Type B pancreatic cell (in vitro differentiated cells): ENCODE results near the gene DDX23. TPM values are rescaled to one million over a fixed set of nuclear protein-coding genes. Genes with fewer than 3 reads are reported as not detected.
"Not testable (repeated sequence)": the region's sequence is repeated elsewhere in the genome, so short reads cannot be mapped to it uniquely, and the experiment has no call there.

Experiments used
- DNase-seq: peaks from one replicate; pipeline ENCODE4 v3.0.0; 2021; ENCODE audit warnings: mixed read lengths; ENCODE audit not compliant: unreplicated experiment; ENCODE audit errors: extremely low spot score
- H3K27ac Mint-ChIP-seq: 2 replicates; pipeline ENCODE4 v1.8.0; 2021; ENCODE audit warnings: mild to moderate bottlenecking, mixed read lengths
- H3K27me3 Mint-ChIP-seq: 2 replicates; pipeline ENCODE4 v1.8.0; 2021; ENCODE audit warnings: mixed read lengths
- H3K36me3 Mint-ChIP-seq: 2 replicates; pipeline ENCODE4 v1.8.0; 2021; ENCODE audit warnings: mixed read lengths
- H3K4me1 Mint-ChIP-seq: one replicate; pipeline ENCODE4 v1.8.0; 2021; ENCODE audit warnings: mixed read lengths; ENCODE audit not compliant: unreplicated experiment
- H3K4me3 Mint-ChIP-seq: 2 replicates; pipeline ENCODE4 v1.8.0; 2021; ENCODE audit warnings: mild to moderate bottlenecking, mixed read lengths
- H3K9me3 Mint-ChIP-seq: 2 replicates; pipeline ENCODE4 v1.8.0; 2021; ENCODE audit warnings: mixed read lengths
- CTCF ChIP-seq: fragments of 200-600 bp; sonication (generic); conservative IDR thresholded peaks from 2 replicates; pipeline ENCODE4 v1.5.0; 2021; ENCODE audit warnings: antibody characterized with exemption, mild to moderate bottlenecking
- total RNA-seq: library from RNA; stranded (reverse); gene quantifications from 2 replicates; pipeline ENCODE4 v1.2.1, GENCODE V29; 2021; ENCODE audit warnings: low replicate concordance

DDX23 gene
- total RNA-seq, 1 donor from 2014 or later: 104 TPM

DNA sequence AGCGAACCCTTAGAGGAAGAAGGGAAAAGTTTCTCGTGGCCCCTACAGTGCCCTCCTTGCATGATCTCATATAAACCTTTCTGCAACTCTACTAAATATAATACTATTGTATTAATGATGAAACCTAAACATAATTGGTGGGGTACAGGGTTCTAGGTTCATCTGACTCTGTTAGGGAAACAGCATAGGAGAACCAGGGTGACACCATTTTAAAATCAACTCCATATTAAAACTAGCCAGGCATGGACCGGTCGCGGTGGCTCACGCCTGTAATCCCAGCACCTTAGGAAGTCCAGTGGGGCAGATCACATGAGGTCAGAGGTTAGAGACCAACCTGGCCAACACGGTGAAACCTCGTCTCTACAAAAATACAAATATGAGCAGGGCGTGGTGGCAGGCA is 28.7 kb upstream of the DDX23 start:
- Mint-ChIP-seq H3K9me3 (no peaks in the 10 kb centered on the region), H3K4me1 (peaks cover 50% of the 10 kb centered on the region), H3K36me3 (no peaks in the 10 kb centered on the region), H3K27me3 (peaks cover 3% of the 10 kb centered on the region), H3K27ac (no peak overlapping the region), H3K4me3 (no peak overlapping the region)
- DNase-seq: no peak
- TF ChIP-seq CTCF: no peak

- Mint-ChIP-seq H3K27me3 (peaks cover 3% of the 10 kb centered on the region), H3K27ac (no peak overlapping the region), H3K36me3 (no peaks in the 10 kb centered on the region), H3K9me3 (no peaks in the 10 kb centered on the region), H3K4me3 (no peak overlapping the region), H3K4me1 (peaks cover 35% of the 10 kb centered on the region)
- TF ChIP-seq CTCF: no peak
- no peak for DNase-seq
Measured at GRCh38 chr12:48878548-48878947, 26.6 kb upstream of the DDX23 start.

GRCh38 chr12:48875944-48876515 is 24.1 kb upstream of the DDX23 start:
- no peak overlapping the region for H3K4me3 Mint-ChIP-seq
- peaks cover 22% of the 10 kb centered on the region for H3K4me1 Mint-ChIP-seq
- no peak overlapping the region for H3K27ac Mint-ChIP-seq
- no peak for TF ChIP-seq CTCF
- H3K36me3 Mint-ChIP-seq: no peaks in the 10 kb centered on the region
- H3K27me3 Mint-ChIP-seq: no peaks in the 10 kb centered on the region
- no peak for DNase-seq
- no peaks in the 10 kb centered on the region for H3K9me3 Mint-ChIP-seq

DNA sequence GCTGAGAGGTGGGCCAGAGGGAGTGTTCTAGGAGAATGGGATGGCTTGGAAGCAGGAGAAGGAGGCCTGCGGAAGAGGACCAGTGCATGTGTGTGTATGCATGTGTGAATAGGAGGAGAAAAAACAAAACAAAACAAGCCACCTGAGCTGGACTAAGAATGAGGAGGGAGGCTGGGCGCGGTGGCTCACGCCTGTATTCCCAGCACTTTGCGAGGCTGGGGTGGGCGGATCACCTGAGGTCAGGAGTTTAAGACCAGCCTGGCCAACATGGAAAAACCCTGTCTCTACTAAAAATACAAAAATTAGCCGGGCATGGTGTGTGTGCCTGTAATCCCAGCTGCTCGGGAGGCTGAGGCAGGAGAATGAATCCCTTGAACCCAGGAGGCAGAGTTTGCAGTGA is 21.6 kb upstream of the DDX23 start:
- H3K4me3 Mint-ChIP-seq, H3K9me3 Mint-ChIP-seq, H3K27ac Mint-ChIP-seq, DNase-seq, H3K27me3 Mint-ChIP-seq, H3K36me3 Mint-ChIP-seq: not testable (repeated sequence)
- H3K4me1 Mint-ChIP-seq: peaks cover 12% of the 10 kb centered on the region

GRCh38 chr12:48873096-48873495 is 21.1 kb upstream of the DDX23 start:
- DNase-seq: no peak
- H3K27ac Mint-ChIP-seq: peak overlapping the region; percentile 14
- no peaks in the 10 kb centered on the region for H3K27me3 Mint-ChIP-seq

DNA sequence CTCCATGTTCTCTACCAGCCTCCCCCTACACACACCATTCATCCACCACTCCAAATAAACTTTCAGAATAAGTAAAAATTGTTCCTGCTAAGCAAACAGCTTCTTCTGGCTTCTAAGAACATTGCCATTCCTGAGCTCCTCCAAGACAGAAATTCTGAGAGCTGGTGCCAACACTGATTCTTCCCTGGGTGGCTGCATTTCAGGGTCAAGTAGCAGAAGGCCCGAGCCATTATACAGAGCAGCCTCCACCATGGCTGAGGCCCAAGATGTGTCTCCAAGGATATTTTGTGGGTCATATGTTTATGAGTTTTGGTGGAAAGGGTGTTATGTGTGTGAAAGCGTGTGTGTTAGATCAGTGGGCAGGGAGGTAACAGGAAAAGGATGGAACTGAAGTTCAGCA is 17.2 kb upstream of the DDX23 start:
- H3K4me3 Mint-ChIP-seq: no peak overlapping the region
- H3K4me1 Mint-ChIP-seq: peaks cover 23% of the 10 kb centered on the region
- no peak overlapping the region for H3K27ac Mint-ChIP-seq
- no peak for DNase-seq
- no peaks in the 10 kb centered on the region for H3K9me3 Mint-ChIP-seq
- no peaks in the 10 kb centered on the region for H3K36me3 Mint-ChIP-seq
- TF ChIP-seq CTCF: no peak
- H3K27me3 Mint-ChIP-seq: peaks cover 13% of the 10 kb centered on the region

More at GRCh38 chr12:48873096-48873495, 21.1 kb upstream of the DDX23 start:
- no peak overlapping the region for H3K4me3 Mint-ChIP-seq
- H3K4me1 Mint-ChIP-seq: peaks cover 12% of the 10 kb centered on the region
- H3K9me3 Mint-ChIP-seq: no peaks in the 10 kb centered on the region
- no peak for TF ChIP-seq CTCF
- H3K36me3 Mint-ChIP-seq: no peaks in the 10 kb centered on the region
